Activated CD8-positive, alpha-beta memory T cell treated with anti-CD3 and anti-CD28 coated beads, Interleukin-2, amount 10 ng/mL, durations not matched to agents 7 days and 5 days (primary cell): Measurements from ENCODE around the gene CHCHD4. TPM values are rescaled to one million over a fixed set of nuclear protein-coding genes. Genes with fewer than 3 reads are reported as not detected.

Experiments used
- ATAC-seq: fragments of 150-1000 bp; cut with Tn5 transposase; one replicate; pipeline ENCODE4 v1.10.0; 2021; ENCODE audit warnings: moderate library complexity
- CTCF ChIA-PET: fragments of 350-600 bp; sonication (Branson Sonifier 250); formaldehyde crosslinking; loops from one replicate; lab custom pipeline; 2021; ENCODE audit warnings: antibody characterized with exemption; lab: Charles Lee
- DNase-seq: peaks from one replicate; pipeline ENCODE4 v3.0.0-alpha.2; 2020
- H3K27ac Mint-ChIP-seq: one replicate; pipeline ENCODE4 v1.8.0; 2021; ENCODE audit warnings: mild to moderate bottlenecking, mixed read lengths
- H3K27me3 Mint-ChIP-seq: one replicate; pipeline ENCODE4 v1.8.0; 2021; ENCODE audit warnings: mixed read lengths
- H3K36me3 Mint-ChIP-seq: one replicate; pipeline ENCODE4 v1.8.0; 2021; ENCODE audit warnings: mild to moderate bottlenecking, mixed read lengths
- H3K4me1 Mint-ChIP-seq: one replicate; pipeline ENCODE4 v1.8.0; 2021; ENCODE audit warnings: mixed read lengths
- H3K4me3 Mint-ChIP-seq: one replicate; pipeline ENCODE4 v1.8.0; 2021; ENCODE audit warnings: mild to moderate bottlenecking, moderate library complexity, mixed read lengths
- H3K9me3 Mint-ChIP-seq: one replicate; pipeline ENCODE4 v1.8.0; 2022; ENCODE audit warnings: low read depth, mixed read lengths
- total RNA-seq, 2 experiments: library from RNA; stranded (reverse); gene quantifications; one replicate each; pipeline ENCODE4 v1.2.3, GENCODE V29; 2021

The CHCHD4 gene
- total RNA-seq: 10 to 100 TPM; 15.2 to 19.7 TPM

DNA sequence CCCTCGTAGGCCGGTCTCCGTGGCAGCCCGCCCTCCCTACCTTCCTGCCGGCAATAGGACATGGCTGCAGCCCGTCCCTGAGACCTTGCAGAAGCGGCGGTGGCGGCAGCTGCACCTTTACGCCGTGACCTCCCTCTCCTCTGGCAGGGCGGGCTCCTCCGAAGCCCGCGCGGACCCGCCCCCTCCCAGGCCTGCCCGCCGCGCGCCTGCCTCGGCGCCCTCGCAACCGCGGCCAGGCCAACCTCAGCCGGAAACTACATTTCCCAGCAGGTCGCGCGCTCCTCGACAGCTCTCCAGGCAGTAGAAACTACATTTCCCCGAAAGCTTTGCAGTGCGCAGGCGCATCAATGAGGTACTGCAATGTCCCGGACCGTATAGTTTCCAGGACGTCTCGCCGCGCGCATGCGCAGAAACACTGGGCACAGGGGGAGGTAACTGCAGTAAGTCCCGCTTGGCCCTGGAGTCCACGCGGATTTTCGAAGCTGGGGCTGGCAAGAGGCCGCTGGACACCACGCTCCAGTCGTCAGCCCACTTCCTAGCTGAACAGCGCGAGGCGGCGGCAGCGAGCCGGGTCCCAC is at the start of gene CHCHD4, which contains the start of gene TMEM43:
Gene CHCHD4, minus strand, starts transcription at position 256 of the 578 bp plus-strand sequence. Its CDS starts 194 bp downstream, at position 62.
Gene TMEM43, plus strand, starts transcription at position 438 of the 578 bp plus-strand sequence. CDS start 142 bp downstream, outside the sequence.
- peak within 1 kb of the TSS; percentile 89 for H3K27ac Mint-ChIP-seq
- ATAC-seq (peak; percentile 90), DNase-seq (peak; percentile 99)
- H3K9me3 Mint-ChIP-seq: no peaks in the 10 kb centered on the region
- CTCF ChIA-PET: interaction anchor here (1.0 to 3.3 kb wide), 7 partner anchors 11 to 239 kb away, joined by 4 to 19 read pairs (median 6); partner anchors contain the start of genes LSM3 and XPC
- H3K4me3 Mint-ChIP-seq: peak within 1 kb of the TSS; percentile 99
- peaks cover 60% of the 10 kb centered on the region for H3K4me1 Mint-ChIP-seq
- peaks cover 36% of the 10 kb centered on the region for H3K36me3 Mint-ChIP-seq
- no peaks in the 10 kb centered on the region for H3K27me3 Mint-ChIP-seq

- DNase-seq (no peak), ATAC-seq (no peak)
- H3K9me3 Mint-ChIP-seq: no peaks in the 10 kb centered on the region
- peaks cover 47% of the 10 kb centered on the region for H3K4me1 Mint-ChIP-seq
- H3K27ac Mint-ChIP-seq: no peak overlapping the region
- H3K4me3 Mint-ChIP-seq: no peak overlapping the region
- CTCF ChIA-PET: no interaction called here
- H3K36me3 Mint-ChIP-seq: peaks cover 45% of the 10 kb centered on the region
- no peaks in the 10 kb centered on the region for H3K27me3 Mint-ChIP-seq
These were observed 47.8 kb upstream of the CHCHD4 start for GRCh38 chr3:14172496-14172895.

DNA sequence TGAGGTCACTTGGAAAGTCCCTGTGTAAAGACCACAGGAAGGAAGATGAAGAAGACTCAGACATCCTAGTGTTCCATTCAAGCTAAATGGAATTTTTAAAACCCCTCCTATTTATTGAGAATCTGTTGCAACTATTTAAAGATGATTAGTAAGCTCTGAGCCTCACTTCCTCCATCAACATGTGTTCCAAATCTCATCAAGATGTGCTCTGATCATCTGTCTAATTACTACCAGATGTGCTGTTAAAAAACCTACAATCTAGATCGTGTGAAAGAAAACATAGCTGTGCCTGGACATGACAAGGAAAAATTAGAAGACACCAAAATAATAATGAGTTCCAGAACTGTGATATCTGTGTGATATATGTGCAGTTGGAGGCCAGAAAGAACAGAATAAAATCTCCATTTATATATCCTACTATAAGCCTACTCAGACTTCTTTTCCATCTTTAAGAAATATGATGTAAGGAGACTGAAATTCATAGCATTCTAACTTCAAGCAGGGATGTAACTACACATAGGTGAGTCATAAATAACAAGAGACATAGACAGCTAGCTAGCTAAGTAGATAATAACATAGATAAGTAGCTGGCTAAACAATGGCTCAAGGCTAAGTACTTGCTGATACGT is 46.0 kb upstream of the CHCHD4 start:
- Mint-ChIP-seq H3K4me3 (no peak overlapping the region), H3K27ac (no peak overlapping the region), H3K36me3 (peaks cover 57% of the 10 kb centered on the region), H3K9me3 (no peaks in the 10 kb centered on the region), H3K27me3 (no peaks in the 10 kb centered on the region), H3K4me1 (peaks cover 33% of the 10 kb centered on the region)
- CTCF ChIA-PET: interaction anchor here (1.3 kb wide), 1 partner anchor 28 kb away, joined by 3 read pairs; no protein-coding TSS in a partner anchor
- DNase-seq (no peak), ATAC-seq (no peak)

DNA sequence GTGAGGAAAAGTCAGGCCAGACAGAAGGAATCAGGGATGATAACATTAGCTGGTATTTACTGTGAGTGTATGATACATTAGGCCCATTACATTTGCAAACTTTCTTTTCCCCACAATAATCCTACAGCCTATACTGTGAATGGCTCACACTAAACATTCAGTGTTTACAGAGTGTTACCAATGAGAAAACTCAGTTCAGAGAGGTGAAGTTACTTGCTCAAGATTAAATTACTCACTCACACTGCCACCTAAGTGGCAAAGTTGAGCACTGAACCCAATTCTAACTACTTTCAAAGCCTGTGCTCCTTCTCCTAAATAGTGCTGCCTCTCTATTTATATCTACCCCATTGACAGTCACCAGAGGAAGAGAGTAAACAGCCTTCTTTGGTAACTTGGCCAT is 45.2 kb upstream of the CHCHD4 start:
- DNase-seq: no peak
- no peaks in the 10 kb centered on the region for H3K27me3 Mint-ChIP-seq
- CTCF ChIA-PET: interaction anchor here (1.3 kb wide), 1 partner anchor 27 kb away, joined by 3 read pairs; no protein-coding TSS in a partner anchor
- peaks cover 63% of the 10 kb centered on the region for H3K36me3 Mint-ChIP-seq
- no peak for ATAC-seq
- peaks cover 25% of the 10 kb centered on the region for H3K4me1 Mint-ChIP-seq
- no peak overlapping the region for H3K4me3 Mint-ChIP-seq
- no peaks in the 10 kb centered on the region for H3K9me3 Mint-ChIP-seq
- H3K27ac Mint-ChIP-seq: no peak overlapping the region

- DNase-seq (no peak), ATAC-seq (no peak)
- H3K36me3 Mint-ChIP-seq: peaks cover 68% of the 10 kb centered on the region
- peaks cover 22% of the 10 kb centered on the region for H3K4me1 Mint-ChIP-seq
- no peaks in the 10 kb centered on the region for H3K9me3 Mint-ChIP-seq
- no peaks in the 10 kb centered on the region for H3K27me3 Mint-ChIP-seq
- no peak overlapping the region for H3K4me3 Mint-ChIP-seq
- H3K27ac Mint-ChIP-seq: no peak overlapping the region
- CTCF ChIA-PET: interaction anchor here (1.3 kb wide), 1 partner anchor 27 kb away, joined by 3 read pairs; no protein-coding TSS in a partner anchor
These were observed 44.8 kb upstream of the CHCHD4 start for GRCh38 chr3:14169435-14169834.

DNA sequence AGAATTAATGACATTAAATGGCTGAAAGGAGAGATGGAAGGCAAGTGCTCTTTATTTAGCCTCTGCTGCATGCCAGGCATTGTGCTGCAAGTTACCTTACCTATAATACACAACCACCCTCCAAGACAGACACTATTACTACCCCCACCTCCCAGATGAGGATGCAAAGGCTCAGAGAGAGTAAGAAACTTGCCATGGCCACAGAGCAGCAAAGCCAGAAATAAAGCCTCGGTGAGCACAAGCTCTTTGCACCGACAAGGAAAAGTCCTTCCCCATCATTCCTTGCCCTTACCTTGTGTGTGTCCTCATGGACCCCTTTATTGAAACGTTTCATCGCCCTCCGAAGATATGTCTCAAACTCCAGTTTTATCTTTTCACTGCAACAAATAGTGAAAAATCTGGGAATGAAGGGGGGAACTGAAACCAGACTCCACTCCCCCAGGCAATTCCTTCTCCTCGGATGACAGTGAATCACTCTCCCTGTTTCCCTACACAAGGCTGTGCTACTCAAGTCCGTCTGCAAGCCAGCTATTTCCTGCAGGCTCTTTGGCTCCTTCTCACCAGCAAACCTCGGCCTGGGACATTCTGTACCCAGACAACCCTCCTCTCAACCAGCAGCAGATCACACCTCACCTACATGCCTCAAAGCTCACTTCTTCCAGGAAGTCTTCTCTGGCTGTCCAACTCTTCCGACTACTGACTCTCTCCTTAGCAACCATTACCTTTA is 42.4 kb upstream of the CHCHD4 start:
- Mint-ChIP-seq H3K9me3 (peaks cover 2% of the 10 kb centered on the region), H3K4me1 (peaks cover 11% of the 10 kb centered on the region), H3K36me3 (peaks cover 79% of the 10 kb centered on the region), H3K4me3 (no peak overlapping the region), H3K27ac (no peak overlapping the region), H3K27me3 (no peaks in the 10 kb centered on the region)
- ATAC-seq: no peak
- CTCF ChIA-PET: interaction anchor here (0.6 to 1.0 kb wide), 2 partner anchors 37 to 301 kb away, joined by 3 read pairs; no protein-coding TSS in a partner anchor
- no peak for DNase-seq

DNA sequence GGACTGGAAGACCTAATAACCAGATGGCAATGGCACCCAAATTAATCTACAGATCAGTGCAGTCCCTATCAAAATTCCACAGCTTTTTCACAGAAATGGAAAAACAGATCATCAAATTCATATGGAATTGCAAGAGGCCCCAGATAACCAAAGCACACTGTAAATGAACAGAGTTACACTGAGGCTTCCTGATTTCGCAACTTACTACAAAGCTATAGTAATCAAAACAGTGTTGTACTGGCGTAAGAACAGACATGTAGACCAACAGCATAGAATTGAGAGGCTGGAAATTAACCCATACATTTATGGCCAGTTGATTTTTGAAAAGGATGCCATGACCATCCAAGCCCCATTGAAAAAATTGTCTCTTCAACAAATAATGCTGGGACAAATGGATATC is 37.5 kb upstream of the CHCHD4 start:
- CTCF ChIA-PET: interaction anchor here (0.6 kb wide), 1 partner anchor 542 kb away, joined by 3 read pairs; no protein-coding TSS in a partner anchor
- H3K9me3 Mint-ChIP-seq: peaks cover 9% of the 10 kb centered on the region
- no peaks in the 10 kb centered on the region for H3K27me3 Mint-ChIP-seq
- H3K4me1 Mint-ChIP-seq: peaks cover 3% of the 10 kb centered on the region
- no peak for ATAC-seq
- peaks cover 82% of the 10 kb centered on the region for H3K36me3 Mint-ChIP-seq
- no peak for DNase-seq
- H3K4me3 Mint-ChIP-seq: no peak overlapping the region
- no peak overlapping the region for H3K27ac Mint-ChIP-seq

GRCh38 chr3:14161282-14161681 is 36.6 kb upstream of the CHCHD4 start:
- no peak overlapping the region for H3K27ac Mint-ChIP-seq
- H3K4me3 Mint-ChIP-seq: no peak overlapping the region
- ATAC-seq: no peak
- CTCF ChIA-PET: no interaction called here
- peaks cover 9% of the 10 kb centered on the region for H3K9me3 Mint-ChIP-seq
- peaks cover 76% of the 10 kb centered on the region for H3K36me3 Mint-ChIP-seq
- peaks cover 3% of the 10 kb centered on the region for H3K4me1 Mint-ChIP-seq
- H3K27me3 Mint-ChIP-seq: no peaks in the 10 kb centered on the region
- no peak for DNase-seq

- no peaks in the 10 kb centered on the region for H3K4me1 Mint-ChIP-seq
- H3K27me3 Mint-ChIP-seq: no peaks in the 10 kb centered on the region
- H3K27ac Mint-ChIP-seq: no peak overlapping the region
- no peak overlapping the region for H3K4me3 Mint-ChIP-seq
- ATAC-seq: no peak
- peaks cover 9% of the 10 kb centered on the region for H3K9me3 Mint-ChIP-seq
- no peak for DNase-seq
- H3K36me3 Mint-ChIP-seq: peaks cover 69% of the 10 kb centered on the region
- CTCF ChIA-PET: no interaction called here
These were observed 34.8 kb upstream of the CHCHD4 start for GRCh38 chr3:14159426-14159825.

GRCh38 chr3:14158370-14158769 is 33.7 kb upstream of the CHCHD4 start:
- Mint-ChIP-seq H3K36me3 (peaks cover 67% of the 10 kb centered on the region), H3K27ac (no peak overlapping the region), H3K9me3 (peaks cover 9% of the 10 kb centered on the region), H3K4me1 (no peaks in the 10 kb centered on the region), H3K27me3 (no peaks in the 10 kb centered on the region), H3K4me3 (no peak overlapping the region)
- DNase-seq: no peak
- CTCF ChIA-PET: interaction anchor here (1.3 kb wide), 1 partner anchor 9 kb away, joined by 3 read pairs; no protein-coding TSS in a partner anchor
- no peak for ATAC-seq

DNA sequence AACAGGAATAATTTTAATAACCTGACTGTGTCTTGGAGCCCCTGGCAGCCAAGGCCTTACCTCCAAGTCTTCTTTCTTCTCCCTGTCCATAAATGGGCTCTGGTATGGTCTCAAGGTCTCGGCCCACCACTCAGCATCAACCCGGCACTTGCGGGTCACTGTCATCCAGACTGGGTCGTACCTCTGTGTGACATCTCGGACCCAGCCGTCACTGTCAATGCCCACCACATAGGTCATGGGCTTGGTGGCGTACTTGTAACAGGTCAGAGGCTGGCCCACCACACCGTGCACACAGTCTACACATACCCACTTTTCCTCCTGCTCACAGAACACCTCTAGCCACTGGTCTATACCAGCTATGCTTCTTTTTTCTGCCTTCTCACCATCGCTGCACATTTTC is 33.3 kb upstream of the CHCHD4 start:
- peak overlapping the region; percentile 31 for H3K27ac Mint-ChIP-seq
- peaks cover 64% of the 10 kb centered on the region for H3K36me3 Mint-ChIP-seq
- no peak overlapping the region for H3K4me3 Mint-ChIP-seq
- ATAC-seq: no peak
- H3K4me1 Mint-ChIP-seq: no peaks in the 10 kb centered on the region
- peaks cover 9% of the 10 kb centered on the region for H3K9me3 Mint-ChIP-seq
- H3K27me3 Mint-ChIP-seq: no peaks in the 10 kb centered on the region
- DNase-seq: no peak
- CTCF ChIA-PET: interaction anchor here (1.3 kb wide), 1 partner anchor 9 kb away, joined by 3 read pairs; no protein-coding TSS in a partner anchor

DNA sequence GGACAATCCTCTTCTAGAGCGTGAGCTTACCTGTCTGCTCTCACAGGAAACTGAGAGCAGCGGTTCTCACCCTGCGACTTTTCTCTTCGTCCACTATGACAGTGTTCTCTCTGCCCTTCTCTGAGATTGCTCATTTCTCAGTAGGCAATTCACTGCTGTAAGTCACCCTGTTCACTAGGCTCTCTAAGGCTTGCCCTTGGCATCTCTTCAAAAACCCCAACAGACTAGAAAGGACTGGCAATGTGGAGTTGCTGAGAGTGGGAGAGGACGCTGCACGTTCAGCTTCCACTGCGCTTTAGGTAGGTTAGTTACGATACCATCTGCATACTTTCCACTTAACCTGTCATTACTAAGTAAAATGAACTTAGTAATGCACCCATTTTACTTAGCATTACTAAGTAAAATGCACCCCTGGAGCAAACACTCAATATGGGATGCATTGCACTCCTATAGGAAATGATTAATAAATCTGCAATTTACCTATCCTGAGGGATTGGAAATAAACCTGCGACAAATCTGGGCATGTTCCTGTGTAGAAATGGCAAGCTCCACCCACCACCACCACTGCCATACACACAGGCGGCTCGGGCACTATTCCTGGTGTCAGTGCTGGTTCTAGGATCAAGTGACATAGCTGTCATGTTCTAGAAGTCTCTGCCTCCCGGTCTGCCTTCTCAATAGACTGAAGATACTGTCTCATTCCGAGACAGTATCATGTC is 32.3 kb upstream of the CHCHD4 start:
- H3K27me3 Mint-ChIP-seq: no peaks in the 10 kb centered on the region
- peaks cover 7% of the 10 kb centered on the region for H3K9me3 Mint-ChIP-seq
- H3K4me3 Mint-ChIP-seq: no peak overlapping the region
- CTCF ChIA-PET: no interaction called here
- H3K27ac Mint-ChIP-seq: no peak overlapping the region
- H3K36me3 Mint-ChIP-seq: peaks cover 56% of the 10 kb centered on the region
- ATAC-seq: no peak
- no peaks in the 10 kb centered on the region for H3K4me1 Mint-ChIP-seq
- no peak for DNase-seq

DNA sequence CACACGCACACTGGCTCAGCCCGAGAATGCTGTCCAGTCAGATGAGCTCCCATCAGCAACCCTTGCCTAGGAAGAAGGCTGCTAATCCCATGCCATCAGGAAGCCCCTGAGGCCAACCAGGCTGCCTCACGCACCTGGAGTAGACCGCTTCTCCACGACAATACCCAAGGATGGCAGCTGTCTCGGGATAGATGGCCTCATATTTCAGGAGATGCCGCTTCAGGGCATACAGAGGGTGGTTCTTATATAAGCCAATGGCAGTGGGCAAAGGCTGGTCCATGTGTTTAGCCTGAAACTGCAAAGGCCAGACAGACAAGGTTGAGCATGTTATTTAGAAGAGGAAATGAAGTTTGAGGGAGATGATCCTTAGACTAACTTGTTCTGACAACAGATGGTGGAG is 31.5 kb upstream of the CHCHD4 start:
- CTCF ChIA-PET: no interaction called here
- Mint-ChIP-seq H3K4me1 (no peaks in the 10 kb centered on the region), H3K27me3 (no peaks in the 10 kb centered on the region), H3K36me3 (peaks cover 48% of the 10 kb centered on the region), H3K27ac (no peak overlapping the region), H3K9me3 (peaks cover 2% of the 10 kb centered on the region), H3K4me3 (no peak overlapping the region)
- ATAC-seq: no peak
- no peak for DNase-seq
